ENCODE measurements around the gene ACE2. TPM values are rescaled to one million over a fixed set of nuclear protein-coding genes. Genes with fewer than 3 reads are reported as not detected.

The ACE2 gene
- total and polyA plus RNA-seq, 2 donors from 2014 or later: 5.5 to 32.4 TPM

DNA sequence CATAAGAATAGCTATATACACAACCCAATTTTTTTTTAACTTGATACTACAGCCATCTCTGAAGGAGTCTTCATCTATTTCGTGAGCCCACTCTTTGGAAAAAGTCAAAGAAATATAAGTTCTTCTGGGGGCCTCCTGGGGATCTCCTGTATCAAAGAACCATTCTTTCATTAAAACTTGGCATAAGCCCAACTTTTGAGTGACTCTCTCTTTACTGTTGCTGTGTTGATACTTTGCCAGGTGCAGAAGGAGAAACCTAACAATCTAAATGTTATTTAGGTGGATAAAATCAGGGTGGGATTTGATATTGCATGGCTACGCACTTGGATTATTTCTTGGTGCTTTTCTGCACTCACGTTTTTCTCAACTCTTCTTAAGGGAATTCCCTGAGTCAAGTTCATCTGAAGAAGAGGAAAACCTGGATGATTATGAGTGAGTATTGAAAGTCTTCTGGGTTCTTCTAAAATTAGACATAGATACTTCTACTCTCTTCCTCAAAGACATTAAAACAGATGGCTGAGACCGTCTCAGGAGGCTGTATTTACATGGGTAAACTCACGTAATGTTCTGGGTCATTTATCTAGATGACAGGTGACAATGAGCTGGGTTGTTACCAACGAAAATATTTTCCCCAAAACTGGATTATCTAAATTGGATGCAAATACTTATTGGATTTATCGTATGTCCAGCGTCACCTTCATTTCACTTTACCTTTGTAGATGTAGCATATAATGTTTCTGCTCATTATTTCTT lies 74.9 kb downstream of the ACE2 start:
- Histone ChIP-seq H3K36me3 (ENCODE audit: control insufficient read depth in 2 of 3, insufficient read depth in 3 of 3, low read length in 3 of 3) (no peaks in the 10 kb centered on the region), H3K27ac (ENCODE audit: low read depth in 2 of 2, low read length in 2 of 2) (no peak overlapping the region), H3K27me3 (ENCODE audit: control insufficient read depth, insufficient read depth, low read length) (peaks cover 13% of the 10 kb centered on the region), H3K4me3 (ENCODE audit: low read length in 3 of 3) (no peak overlapping the region), H3K4me1 (ENCODE audit: control insufficient read depth in 2 of 3, insufficient read depth in 2 of 3, low read depth in 1 of 3, low read length in 3 of 3) (no peaks in the 10 kb centered on the region), H3K9me3 (ENCODE audit: control insufficient read depth in 2 of 3, insufficient read depth in 1 of 3, low read length in 3 of 3) (no peaks in the 10 kb centered on the region), H3K9ac (ENCODE audit: low read length in 3 of 3) (no peak overlapping the region)
- peak in 1 of 5 donors; percentile 2 for DNase-seq
- intact Hi-C loops (cut with DNase I): no loop called here
- TF ChIP-seq, protein P1, sequence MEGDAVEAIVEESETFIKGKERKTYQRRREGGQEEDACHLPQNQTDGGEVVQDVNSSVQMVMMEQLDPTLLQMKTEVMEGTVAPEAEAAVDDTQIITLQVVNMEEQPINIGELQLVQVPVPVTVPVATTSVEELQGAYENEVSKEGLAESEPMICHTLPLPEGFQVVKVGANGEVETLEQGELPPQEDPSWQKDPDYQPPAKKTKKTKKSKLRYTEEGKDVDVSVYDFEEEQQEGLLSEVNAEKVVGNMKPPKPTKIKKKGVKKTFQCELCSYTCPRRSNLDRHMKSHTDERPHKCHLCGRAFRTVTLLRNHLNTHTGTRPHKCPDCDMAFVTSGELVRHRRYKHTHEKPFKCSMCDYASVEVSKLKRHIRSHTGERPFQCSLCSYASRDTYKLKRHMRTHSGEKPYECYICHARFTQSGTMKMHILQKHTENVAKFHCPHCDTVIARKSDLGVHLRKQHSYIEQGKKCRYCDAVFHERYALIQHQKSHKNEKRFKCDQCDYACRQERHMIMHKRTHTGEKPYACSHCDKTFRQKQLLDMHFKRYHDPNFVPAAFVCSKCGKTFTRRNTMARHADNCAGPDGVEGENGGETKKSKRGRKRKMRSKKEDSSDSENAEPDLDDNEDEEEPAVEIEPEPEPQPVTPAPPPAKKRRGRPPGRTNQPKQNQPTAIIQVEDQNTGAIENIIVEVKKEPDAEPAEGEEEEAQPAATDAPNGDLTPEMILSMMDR (IDR thresholded peaks at IDR 0.05; ENCODE audit: borderline replicate concordance, extremely low read depth, insufficient read depth): no peak
- FAIRE-seq: no peak

DNA sequence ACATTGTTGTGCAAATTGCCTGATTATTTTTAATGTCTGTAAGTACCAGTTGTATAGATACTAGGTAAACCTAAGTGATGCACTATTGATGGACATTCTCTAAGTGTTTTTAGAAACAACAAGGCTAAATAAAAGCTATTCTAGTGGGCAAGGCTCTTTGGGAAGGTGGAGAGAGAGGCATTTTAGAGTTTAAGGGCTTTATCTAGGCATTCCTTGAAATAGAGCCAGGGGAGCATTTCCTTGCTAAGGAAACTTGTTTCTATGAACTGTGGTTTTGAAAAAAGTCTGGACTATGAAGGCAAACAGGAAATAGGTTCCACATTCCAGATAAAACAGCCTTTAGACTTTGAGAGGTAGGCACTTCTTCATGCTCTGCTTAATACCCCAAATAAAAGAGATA lies 76.3 kb downstream of the ACE2 start:
- DNase-seq (peak in 2 of 5 donors; percentile 30 to 60), FAIRE-seq (no peak)
- Histone ChIP-seq H3K9ac (ENCODE audit: low read length in 3 of 3) (no peak overlapping the region), H3K4me3 (ENCODE audit: low read length in 3 of 3) (no peak overlapping the region), H3K27ac (ENCODE audit: low read depth in 2 of 2, low read length in 2 of 2) (no peak overlapping the region), H3K27me3 (ENCODE audit: control insufficient read depth, insufficient read depth, low read length) (peaks cover 13% of the 10 kb centered on the region), H3K4me1 (ENCODE audit: control insufficient read depth in 2 of 3, insufficient read depth in 2 of 3, low read depth in 1 of 3, low read length in 3 of 3) (no peaks in the 10 kb centered on the region), H3K36me3 (ENCODE audit: control insufficient read depth in 2 of 3, insufficient read depth in 3 of 3, low read length in 3 of 3) (no peaks in the 10 kb centered on the region), H3K9me3 (ENCODE audit: control insufficient read depth in 2 of 3, insufficient read depth in 1 of 3, low read length in 3 of 3) (no peaks in the 10 kb centered on the region)
- intact Hi-C loops (cut with DNase I): no loop called here
- TF ChIP-seq, protein P1 (IDR thresholded peaks at IDR 0.05; ENCODE audit: borderline replicate concordance, extremely low read depth, insufficient read depth): no peak

DNA sequence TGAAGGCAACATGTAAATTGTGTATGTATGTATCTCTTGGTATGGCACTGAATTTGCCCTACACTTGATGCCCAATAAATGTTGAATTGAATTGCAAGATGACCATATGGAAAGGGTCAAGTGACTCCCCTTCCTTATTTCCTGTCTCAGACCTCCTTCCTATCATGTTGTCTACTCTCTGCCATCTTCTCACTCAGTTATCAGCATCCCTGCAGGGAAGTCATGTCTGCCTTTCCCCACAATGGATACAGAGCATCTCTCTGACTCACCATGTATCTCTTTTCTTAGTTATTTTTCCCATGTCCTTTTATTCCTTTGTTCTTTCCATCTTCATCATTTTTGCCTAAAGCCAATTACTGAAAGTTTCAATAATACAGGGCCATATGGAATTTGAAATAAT lies 77.7 kb downstream of the ACE2 start:
- Histone ChIP-seq H3K4me1 (ENCODE audit: control insufficient read depth in 2 of 3, insufficient read depth in 2 of 3, low read depth in 1 of 3, low read length in 3 of 3) (no peaks in the 10 kb centered on the region), H3K9ac (ENCODE audit: low read length in 3 of 3) (no peak overlapping the region), H3K36me3 (ENCODE audit: control insufficient read depth in 2 of 3, insufficient read depth in 3 of 3, low read length in 3 of 3) (no peaks in the 10 kb centered on the region), H3K4me3 (ENCODE audit: low read length in 3 of 3) (no peak overlapping the region), H3K27me3 (ENCODE audit: control insufficient read depth, insufficient read depth, low read length) (peaks cover 13% of the 10 kb centered on the region), H3K27ac (ENCODE audit: low read depth in 2 of 2, low read length in 2 of 2) (no peak overlapping the region), H3K9me3 (ENCODE audit: control insufficient read depth in 2 of 3, insufficient read depth in 1 of 3, low read length in 3 of 3) (no peaks in the 10 kb centered on the region)
- TF ChIP-seq, protein P1 (IDR thresholded peaks at IDR 0.05; ENCODE audit: borderline replicate concordance, extremely low read depth, insufficient read depth): no peak
- DNase-seq: no peak
- no peak for FAIRE-seq
- intact Hi-C loops (cut with DNase I): no loop called here
